Panc1 (cell line): ENCODE data around the gene BTNL8. TPM values are rescaled to one million over a fixed set of nuclear protein-coding genes. Genes with fewer than 3 reads are reported as not detected.

ENCODE experiments used
- ATAC-seq: fragments of 200-7000 bp; cut with Tn5 transposase; 2 replicates; pipeline ENCODE4 v1.9.1; 2020; ENCODE audit warnings: mild to moderate bottlenecking, moderate library complexity
- BruUV-seq: library from RNA; stranded (reverse); fragments of 400-500 nt; replicated peaks from 2 replicates; lab custom pipeline; 2021; lab: Mats Ljungman, UMichigan
- CTCF ChIA-PET: fragments of 300-600 bp; sonication (Branson Sonifier 250); formaldehyde crosslinking; loops from one replicate; lab custom pipeline; 2022; ENCODE audit warnings: antibody characterized with exemption; lab: Charles Lee
- POLR2A ChIA-PET: fragments of 300-600 bp; sonication (Branson Sonifier 250); formaldehyde crosslinking; loops from one replicate; lab custom pipeline; 2022; ENCODE audit warnings: antibody characterized with exemption; lab: Charles Lee
- DNase-seq: peaks from one replicate; pipeline ENCODE4 v3.0.0-alpha.2; 2010; ENCODE audit warnings: low read depth, low spot score
- H3K27ac ChIP-seq: 2 replicates; pipeline ENCODE4 v1.5.1; 2011; ENCODE audit warnings: mild to moderate bottlenecking, low read length, inconsistent platforms
- H3K27me3 ChIP-seq: fragments of 200-500 bp; sonication (Bioruptor generic); 2 replicates; pipeline ENCODE4 v1.6.0; 2014; ENCODE audit warnings: low read length, inconsistent platforms; ENCODE audit not compliant: control insufficient read depth, insufficient read depth
- H3K36me3 ChIP-seq: fragments of 200-500 bp; sonication (Bioruptor generic); 2 replicates; pipeline ENCODE4 v1.5.1; 2014; ENCODE audit warnings: inconsistent platforms, mild to moderate bottlenecking, low read length, moderate library complexity; ENCODE audit not compliant: control insufficient read depth, insufficient read depth
- H3K4me1 ChIP-seq: 2 replicates; pipeline ENCODE4 v1.5.1; 2011; ENCODE audit warnings: inconsistent platforms, mild to moderate bottlenecking, low read length, moderate library complexity; ENCODE audit not compliant: control insufficient read depth, insufficient read depth
- H3K4me3 ChIP-seq, 2 experiments: 2 replicates each; pipeline ENCODE4 v1.5.1; 2011 to 2012; ENCODE audit warnings: low read depth in 2 of 2, low read length in 2 of 2, mild to moderate bottlenecking in 2 of 2, inconsistent platforms in 1 of 2, moderate library complexity in 1 of 2
- H3K9me3 ChIP-seq: fragments of 200-500 bp; sonication (Bioruptor generic); 2 replicates; pipeline ENCODE4 v1.5.1; 2014; ENCODE audit warnings: low read depth, mild to moderate bottlenecking, inconsistent platforms, low read length, moderate library complexity; ENCODE audit not compliant: control insufficient read depth, insufficient read depth
- POLR2AphosphoS5 ChIP-seq: IDR thresholded peaks from 2 replicates; pipeline ENCODE4 v1.6.1; 2012; ENCODE audit warnings: mild to moderate bottlenecking, low read depth, low read length, moderate library complexity
- SIN3A ChIP-seq: IDR thresholded peaks from 2 replicates; pipeline ENCODE4 v1.6.1; 2012; ENCODE audit warnings: low read depth, mild to moderate bottlenecking, low read length, moderate library complexity, borderline replicate concordance; ENCODE audit not compliant: insufficient read depth
- TCF7L2 ChIP-seq: IDR thresholded peaks from 2 replicates; pipeline ENCODE4 v1.6.1; 2011; ENCODE audit warnings: mild to moderate bottlenecking, low read depth, low read length, inconsistent platforms
- in situ Hi-C: cut with HindIII; loops from 2 replicates; pipeline ENCODE4 v1.10.0; 2016; ENCODE audit warnings: low sequenced_read_pairs, low pct_unique_long_range_greater_than_20kb
- intact Hi-C: fragments of 100-400 bp; cut with micrococcal nuclease; formaldehyde crosslinking; loops from one replicate; pipeline ENCODE4 v1.10.0; 2022; ENCODE audit not compliant: unreplicated experiment
- total RNA-seq: library from RNA; stranded (reverse); gene quantifications from one replicate; pipeline ENCODE4 v1.2.1, GENCODE V29; 2021; ENCODE audit not compliant: unreplicated experiment
- TF ChIP-seq, protein P1 (sequence below): fragments of 450-650 bp; IDR thresholded peaks from 2 replicates; pipeline ENCODE4 v1.5.1; 2017; ENCODE audit warnings: mild to moderate bottlenecking
- TF ChIP-seq, protein P2 (sequence below), 2 experiments: IDR thresholded peaks; 2 replicates each; pipeline ENCODE4 v1.6.1; 2011 to 2012; ENCODE audit warnings: low read depth in 2 of 2, control low read depth in 1 of 2, low read length in 1 of 2, mild to moderate bottlenecking in 1 of 2, moderate library complexity in 1 of 2; ENCODE audit not compliant: insufficient read depth in 1 of 2

Gene BTNL8
- total RNA-seq, 1 experiment from 2014 or later: not detected

DNA sequence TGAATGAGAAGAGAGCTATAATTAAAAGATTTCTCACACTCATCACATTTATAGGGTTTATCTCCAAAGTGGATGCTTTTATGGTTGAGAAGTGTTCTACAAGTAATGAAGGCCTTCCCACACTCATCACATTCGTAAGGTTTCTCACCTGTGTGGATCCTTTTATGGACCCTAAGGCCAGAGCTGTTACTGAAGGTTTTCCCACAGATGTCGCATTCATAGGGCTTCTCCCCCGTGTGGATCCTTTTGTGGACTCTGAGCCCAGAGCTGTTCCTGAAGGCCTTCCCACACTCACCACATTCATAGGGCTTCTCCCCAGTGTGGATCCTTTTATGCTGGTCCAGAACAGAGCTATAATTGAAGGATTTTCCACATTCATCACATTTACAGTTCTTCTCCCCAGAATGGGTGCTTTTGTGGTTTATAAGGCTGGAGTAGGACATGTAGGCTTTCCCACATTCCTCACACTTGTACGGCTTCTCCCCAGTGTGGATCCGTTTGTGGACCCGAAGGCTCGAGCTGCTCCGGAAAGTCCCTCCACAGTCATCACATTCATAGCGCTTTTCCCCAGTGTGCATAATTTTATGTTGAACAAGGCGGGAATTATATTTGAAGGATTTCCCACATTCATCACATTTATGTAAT, 48.4 kb upstream of the BTNL8 start:
- ATAC-seq (no peak), DNase-seq (no peak)
- TF ChIP-seq, protein P1, sequence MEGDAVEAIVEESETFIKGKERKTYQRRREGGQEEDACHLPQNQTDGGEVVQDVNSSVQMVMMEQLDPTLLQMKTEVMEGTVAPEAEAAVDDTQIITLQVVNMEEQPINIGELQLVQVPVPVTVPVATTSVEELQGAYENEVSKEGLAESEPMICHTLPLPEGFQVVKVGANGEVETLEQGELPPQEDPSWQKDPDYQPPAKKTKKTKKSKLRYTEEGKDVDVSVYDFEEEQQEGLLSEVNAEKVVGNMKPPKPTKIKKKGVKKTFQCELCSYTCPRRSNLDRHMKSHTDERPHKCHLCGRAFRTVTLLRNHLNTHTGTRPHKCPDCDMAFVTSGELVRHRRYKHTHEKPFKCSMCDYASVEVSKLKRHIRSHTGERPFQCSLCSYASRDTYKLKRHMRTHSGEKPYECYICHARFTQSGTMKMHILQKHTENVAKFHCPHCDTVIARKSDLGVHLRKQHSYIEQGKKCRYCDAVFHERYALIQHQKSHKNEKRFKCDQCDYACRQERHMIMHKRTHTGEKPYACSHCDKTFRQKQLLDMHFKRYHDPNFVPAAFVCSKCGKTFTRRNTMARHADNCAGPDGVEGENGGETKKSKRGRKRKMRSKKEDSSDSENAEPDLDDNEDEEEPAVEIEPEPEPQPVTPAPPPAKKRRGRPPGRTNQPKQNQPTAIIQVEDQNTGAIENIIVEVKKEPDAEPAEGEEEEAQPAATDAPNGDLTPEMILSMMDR: no peak
- TF ChIP-seq, protein P2, sequence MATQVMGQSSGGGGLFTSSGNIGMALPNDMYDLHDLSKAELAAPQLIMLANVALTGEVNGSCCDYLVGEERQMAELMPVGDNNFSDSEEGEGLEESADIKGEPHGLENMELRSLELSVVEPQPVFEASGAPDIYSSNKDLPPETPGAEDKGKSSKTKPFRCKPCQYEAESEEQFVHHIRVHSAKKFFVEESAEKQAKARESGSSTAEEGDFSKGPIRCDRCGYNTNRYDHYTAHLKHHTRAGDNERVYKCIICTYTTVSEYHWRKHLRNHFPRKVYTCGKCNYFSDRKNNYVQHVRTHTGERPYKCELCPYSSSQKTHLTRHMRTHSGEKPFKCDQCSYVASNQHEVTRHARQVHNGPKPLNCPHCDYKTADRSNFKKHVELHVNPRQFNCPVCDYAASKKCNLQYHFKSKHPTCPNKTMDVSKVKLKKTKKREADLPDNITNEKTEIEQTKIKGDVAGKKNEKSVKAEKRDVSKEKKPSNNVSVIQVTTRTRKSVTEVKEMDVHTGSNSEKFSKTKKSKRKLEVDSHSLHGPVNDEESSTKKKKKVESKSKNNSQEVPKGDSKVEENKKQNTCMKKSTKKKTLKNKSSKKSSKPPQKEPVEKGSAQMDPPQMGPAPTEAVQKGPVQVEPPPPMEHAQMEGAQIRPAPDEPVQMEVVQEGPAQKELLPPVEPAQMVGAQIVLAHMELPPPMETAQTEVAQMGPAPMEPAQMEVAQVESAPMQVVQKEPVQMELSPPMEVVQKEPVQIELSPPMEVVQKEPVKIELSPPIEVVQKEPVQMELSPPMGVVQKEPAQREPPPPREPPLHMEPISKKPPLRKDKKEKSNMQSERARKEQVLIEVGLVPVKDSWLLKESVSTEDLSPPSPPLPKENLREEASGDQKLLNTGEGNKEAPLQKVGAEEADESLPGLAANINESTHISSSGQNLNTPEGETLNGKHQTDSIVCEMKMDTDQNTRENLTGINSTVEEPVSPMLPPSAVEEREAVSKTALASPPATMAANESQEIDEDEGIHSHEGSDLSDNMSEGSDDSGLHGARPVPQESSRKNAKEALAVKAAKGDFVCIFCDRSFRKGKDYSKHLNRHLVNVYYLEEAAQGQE (IDR thresholded peaks at IDR 0.05; ENCODE audit: insufficient read depth in 1 of 2, low read depth in 2 of 2, low read length in 1 of 2): no peak
- TF ChIP-seq TCF7L2 (no peak), POLR2AphosphoS5 (no peak), SIN3A (no peak)
- ChIA-PET POLR2A (interaction anchor here (0.6 kb wide), 1 partner anchor 357 kb away, joined by 10 read pairs; no protein-coding TSS in a partner anchor), CTCF (no interaction called here)
- Histone ChIP-seq H3K9me3 (peaks cover 85% of the 10 kb centered on the region), H3K4me1 (no peaks in the 10 kb centered on the region), H3K4me3 (no peak overlapping the region), H3K36me3 (peaks cover 5% of the 10 kb centered on the region; the same call in 1 of the 2 replicates), H3K27ac (no peak overlapping the region), H3K27me3 (no peaks in the 10 kb centered on the region)
- intact Hi-C loops (no loop called here), in situ Hi-C loops (no loop called here)
- no TSS peak for BruUV-seq

DNA sequence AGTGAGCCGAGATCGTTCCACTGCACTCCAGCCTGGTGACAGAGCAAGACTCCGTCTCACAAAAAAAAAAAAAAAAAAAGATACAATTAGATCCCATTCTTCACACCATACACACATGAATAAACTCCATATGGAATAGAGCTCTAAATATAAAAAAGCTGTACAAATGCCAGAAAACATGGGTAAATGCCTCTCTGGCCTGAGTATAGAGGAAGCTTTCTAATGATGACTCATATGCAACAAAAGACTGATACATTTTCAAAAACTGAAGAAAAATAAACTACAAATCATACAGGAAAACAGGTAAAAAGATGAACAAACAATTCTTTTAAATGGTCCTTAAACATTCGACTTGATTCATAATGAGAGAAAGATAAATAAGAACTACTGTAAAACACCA, 46.5 kb upstream of the BTNL8 start:
- Histone ChIP-seq H3K4me1 (no peaks in the 10 kb centered on the region), H3K9me3 (peaks cover 74% of the 10 kb centered on the region), H3K27ac (no peak overlapping the region), H3K36me3 (peaks cover 5% of the 10 kb centered on the region; the same call in 1 of the 2 replicates), H3K4me3 (no peak overlapping the region), H3K27me3 (no peaks in the 10 kb centered on the region)
- intact Hi-C loops: no loop called here
- no peak for ATAC-seq
- no peak for DNase-seq
- TF ChIP-seq, protein P1: no peak
- TF ChIP-seq POLR2AphosphoS5: no peak
- no peak for TF ChIP-seq SIN3A
- TF ChIP-seq, protein P2 (IDR thresholded peaks at IDR 0.05; ENCODE audit: insufficient read depth in 1 of 2, low read depth in 2 of 2, low read length in 1 of 2): no peak
- TF ChIP-seq TCF7L2: no peak
- ChIA-PET POLR2A (interaction anchor here (0.6 to 0.7 kb wide), 2 partner anchors 212 to 519 kb away, joined by 3 to 11 read pairs; no protein-coding TSS in a partner anchor), CTCF (interaction anchor here (0.7 kb wide), 3 partner anchors 12 to 234 kb away, joined by 6 to 10 read pairs (median 6); no protein-coding TSS in a partner anchor)
- BruUV-seq: no TSS peak
- in situ Hi-C loops: no loop called here
